GM18526 (cell line): ENCODE results near the gene EFEMP2.

Experiments used
- POLR2A ChIP-seq: IDR thresholded peaks from 3 replicates; pipeline ENCODE4 v1.6.1; 2011; ENCODE audit not compliant: insufficient read length; ENCODE audit errors: extremely low read depth

The EFEMP2 gene

GRCh38 chr11:65844231-65844872, 28.2 kb downstream of the EFEMP2 start:
- TF ChIP-seq POLR2A, result no peak

DNA sequence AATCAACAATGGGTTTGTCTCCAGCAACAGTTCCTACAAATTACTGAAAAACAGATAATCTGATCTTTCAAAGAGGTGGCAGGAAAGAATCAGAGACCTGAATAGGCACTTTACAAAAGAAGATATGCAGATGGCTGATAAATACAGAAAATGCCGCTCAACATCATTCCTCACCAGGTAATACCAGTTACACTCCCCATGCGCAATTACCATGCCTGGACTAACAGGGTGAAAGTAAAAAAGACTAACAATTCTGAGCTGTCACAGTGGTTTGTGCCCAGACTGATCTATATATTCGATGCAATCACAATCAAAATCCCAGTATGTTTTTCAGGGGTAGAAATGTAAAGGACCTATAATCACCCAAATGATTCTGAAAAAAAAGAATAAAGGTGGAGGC, 28.8 kb downstream of the EFEMP2 start:
- no peak for TF ChIP-seq POLR2A

- TF ChIP-seq POLR2A, result no peak
Observed at GRCh38 chr11:65842144-65842543, 30.5 kb downstream of the EFEMP2 start.

DNA sequence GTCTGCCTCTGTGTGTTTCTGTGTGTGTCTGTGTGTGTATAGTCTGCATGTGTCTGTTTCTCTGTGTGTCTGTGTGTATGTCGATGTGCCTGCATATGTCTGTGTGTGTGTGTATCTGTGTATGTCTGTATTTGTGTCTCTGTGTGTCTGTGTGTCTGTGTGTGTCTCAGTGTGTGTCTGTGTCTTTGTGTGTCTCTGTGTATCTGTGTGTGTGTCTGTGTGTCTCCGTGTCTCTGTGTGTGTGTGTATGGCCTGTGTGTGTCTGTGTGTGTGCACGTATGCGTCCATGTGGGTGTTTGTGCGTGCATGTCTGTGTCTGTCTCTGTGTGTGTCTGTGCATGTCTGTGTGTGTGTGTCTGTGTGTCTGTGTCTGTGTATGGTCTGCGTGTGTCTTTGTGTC, 38.4 kb downstream of the EFEMP2 start:
- no peak for TF ChIP-seq POLR2A

GRCh38 chr11:65833297-65834030, 39.1 kb downstream of the EFEMP2 start, which contains the start of gene SNX32:
TSS of gene SNX32 (plus strand) at chr11:65833963. CDS start at chr11:65834066, 103 bp downstream.
- peak; percentile 55 for TF ChIP-seq POLR2A

GRCh38 chr11:65829459-65829858, 43.1 kb downstream of the EFEMP2 start:
- TF ChIP-seq POLR2A, result no peak

- no peak for TF ChIP-seq POLR2A
Observed at GRCh38 chr11:65826984-65827735, 45.4 kb downstream of the EFEMP2 start.

GRCh38 chr11:65822776-65823528, 49.6 kb downstream of the EFEMP2 start:
- TF ChIP-seq POLR2A, result no peak

- no peak for TF ChIP-seq POLR2A
Observed at GRCh38 chr11:65821107-65821506, 51.5 kb downstream of the EFEMP2 start.

DNA sequence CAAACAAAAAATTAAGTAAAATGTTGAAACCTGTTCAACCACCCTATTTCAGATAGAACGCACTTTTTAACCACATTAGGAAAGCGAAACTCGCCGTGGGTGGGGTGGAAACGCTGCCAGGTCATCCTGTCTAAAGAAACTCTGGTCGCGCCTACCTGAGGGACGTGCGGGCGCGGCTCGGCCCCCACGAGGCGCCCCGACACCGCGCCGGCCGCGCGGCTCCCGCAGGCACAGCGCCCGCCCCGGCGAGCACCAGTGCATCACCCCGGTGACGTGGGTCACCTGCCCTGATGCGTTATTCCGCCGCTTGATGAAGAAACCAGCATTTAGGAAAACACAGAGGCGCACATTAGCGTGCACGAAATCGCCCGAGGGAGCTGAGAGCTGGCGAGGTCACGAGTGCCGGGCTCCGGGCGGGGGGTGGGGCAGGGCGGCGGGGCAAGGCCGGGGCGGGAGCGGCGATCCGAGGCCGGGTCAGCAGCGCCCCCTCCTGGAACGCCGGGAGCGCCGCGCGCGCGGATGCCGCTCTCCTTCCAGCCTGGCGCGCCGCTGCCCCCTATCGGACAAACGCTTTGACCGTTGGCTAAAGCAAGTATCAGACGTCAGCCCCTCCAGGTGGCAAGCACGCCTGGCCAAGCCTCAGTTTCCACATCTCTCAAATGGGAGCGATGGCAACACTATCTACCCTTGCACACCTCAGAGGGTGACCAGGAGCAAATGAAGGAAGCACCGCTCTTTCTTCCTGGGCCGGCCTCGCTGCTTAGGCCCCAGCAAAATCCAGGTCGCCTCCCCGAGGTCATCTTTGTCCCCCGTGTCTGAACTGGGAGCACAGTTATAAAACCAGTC, 54.5 kb downstream of the EFEMP2 start:
- no peak for TF ChIP-seq POLR2A

- TF ChIP-seq POLR2A, result no peak
Observed at GRCh38 chr11:65817312-65817834, 55.2 kb downstream of the EFEMP2 start.

DNA sequence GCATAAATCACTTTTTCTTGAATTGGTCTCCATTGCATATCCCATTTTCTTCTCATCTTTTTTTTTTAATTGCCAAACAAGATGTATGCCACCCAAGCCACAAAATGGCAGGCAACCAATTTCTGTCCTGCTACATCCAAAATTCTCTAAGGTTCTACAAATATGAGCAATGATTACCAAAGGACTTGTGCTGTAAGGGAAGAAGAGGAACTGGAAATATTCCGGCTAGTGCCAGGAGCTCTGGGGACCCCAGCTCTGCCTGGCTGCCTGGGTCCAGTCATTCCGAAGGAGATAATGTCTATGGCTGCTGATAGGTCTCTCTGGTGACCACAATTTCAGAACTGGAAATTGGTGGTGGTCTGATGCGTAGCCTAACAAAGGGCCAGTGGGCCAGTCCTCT, 55.9 kb downstream of the EFEMP2 start:
- no peak for TF ChIP-seq POLR2A
